IPS DF 19.7 (cell line): Measurements from ENCODE around the gene HGFAC.

Source experiments
- DNase-seq: peaks from one replicate; pipeline ENCODE4 v3.0.0-alpha.2; 2013; ENCODE audit warnings: low read depth, low spot score

Gene HGFAC

GRCh38 chr4:3461515-3462291, 19.9 kb downstream of the HGFAC start:
- no peak for DNase-seq

GRCh38 chr4:3462321-3462789, 20.6 kb downstream of the HGFAC start:
- DNase-seq, result no peak

GRCh38 chr4:3462790-3463415, 21.1 kb downstream of the HGFAC start, which contains the start of gene DOK7:
TSS of gene DOK7 (plus strand) at chr4:3463306. CDS start at chr4:3463376, 70 bp downstream.
- DNase-seq, result no peak

DNA sequence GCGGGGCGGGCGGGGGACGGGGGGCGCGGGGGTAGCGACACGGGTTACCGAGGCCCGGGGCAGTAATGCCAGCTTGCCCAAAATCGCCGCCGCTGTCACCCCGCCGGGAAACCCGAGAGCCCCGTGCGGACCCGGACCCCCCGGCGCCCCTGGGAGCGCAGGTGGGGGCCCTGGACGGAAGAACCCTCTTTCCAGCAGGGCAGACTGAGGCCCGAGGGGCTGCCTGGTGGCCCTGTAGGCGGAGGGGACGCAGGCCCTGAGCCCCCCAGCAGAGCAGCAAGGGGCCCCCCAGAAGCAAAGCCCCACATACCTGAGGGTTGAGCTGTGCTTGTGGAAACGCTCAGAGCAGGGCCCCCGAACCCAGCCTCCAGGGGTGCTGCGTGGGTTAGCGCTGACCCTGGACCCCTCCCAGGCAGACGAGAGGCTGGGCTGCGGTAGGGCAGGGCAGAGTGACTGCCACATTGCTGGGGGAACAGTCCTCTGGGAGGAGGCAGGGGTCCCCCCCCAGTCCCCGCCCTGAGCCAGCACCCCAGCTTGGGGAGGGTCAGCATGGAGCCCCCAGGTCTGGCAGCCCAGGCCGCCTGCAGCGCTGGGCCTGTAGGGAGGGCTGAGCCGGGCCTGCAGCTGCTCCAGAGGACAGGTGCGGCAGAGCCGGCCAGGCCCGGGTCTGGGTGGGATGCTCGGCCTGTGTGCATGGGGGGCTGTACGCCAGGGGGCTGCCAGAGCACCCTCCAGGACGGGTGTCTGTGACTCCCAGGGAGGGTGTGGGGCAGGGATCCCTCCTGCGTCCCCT, 22.0 kb downstream of the HGFAC start:
- DNase-seq, result no peak

- no peak for DNase-seq
Observed at GRCh38 chr4:3464349-3464905, 22.7 kb downstream of the HGFAC start.

DNA sequence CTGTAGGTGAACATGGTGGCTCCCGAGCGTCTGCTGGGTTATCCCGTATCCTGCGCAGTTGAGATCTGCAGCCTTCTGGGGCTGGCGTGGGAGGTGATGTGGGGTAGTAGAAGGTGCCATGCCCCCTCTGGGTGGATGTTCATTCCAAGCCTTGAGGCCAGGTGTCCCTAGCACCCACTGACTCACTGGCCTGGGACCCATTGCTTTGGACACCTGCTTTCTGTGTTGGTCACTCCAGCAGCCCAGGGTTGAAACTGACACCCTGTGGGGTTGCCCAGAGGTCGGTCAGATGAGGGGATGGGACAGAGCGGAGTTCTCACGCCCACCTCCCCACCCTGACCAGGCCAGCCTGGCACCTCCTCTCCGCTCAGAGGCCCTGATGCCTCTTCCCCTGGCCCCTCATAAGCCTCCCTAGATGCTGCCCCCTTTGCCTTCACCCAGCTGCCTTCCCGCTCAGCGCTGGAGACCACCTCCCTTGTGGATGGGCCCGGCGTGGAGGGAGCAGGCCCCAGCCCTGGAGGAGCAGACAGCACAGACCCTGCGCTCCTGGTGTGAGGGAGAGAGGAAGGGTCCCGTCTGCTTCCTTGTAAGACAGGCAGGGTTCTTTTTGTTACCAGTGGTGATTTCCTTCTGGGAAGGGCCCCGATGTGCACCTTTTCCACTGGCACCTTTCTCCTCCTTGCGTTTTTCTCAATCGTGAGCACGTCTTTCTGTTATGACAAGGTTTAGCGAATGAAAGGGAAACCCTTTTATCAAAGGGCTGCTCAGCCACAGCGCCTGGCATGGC, 23.3 kb downstream of the HGFAC start:
- no peak for DNase-seq

- DNase-seq, result no peak
Observed at GRCh38 chr4:3465698-3466671, 24.2 kb downstream of the HGFAC start.

DNA sequence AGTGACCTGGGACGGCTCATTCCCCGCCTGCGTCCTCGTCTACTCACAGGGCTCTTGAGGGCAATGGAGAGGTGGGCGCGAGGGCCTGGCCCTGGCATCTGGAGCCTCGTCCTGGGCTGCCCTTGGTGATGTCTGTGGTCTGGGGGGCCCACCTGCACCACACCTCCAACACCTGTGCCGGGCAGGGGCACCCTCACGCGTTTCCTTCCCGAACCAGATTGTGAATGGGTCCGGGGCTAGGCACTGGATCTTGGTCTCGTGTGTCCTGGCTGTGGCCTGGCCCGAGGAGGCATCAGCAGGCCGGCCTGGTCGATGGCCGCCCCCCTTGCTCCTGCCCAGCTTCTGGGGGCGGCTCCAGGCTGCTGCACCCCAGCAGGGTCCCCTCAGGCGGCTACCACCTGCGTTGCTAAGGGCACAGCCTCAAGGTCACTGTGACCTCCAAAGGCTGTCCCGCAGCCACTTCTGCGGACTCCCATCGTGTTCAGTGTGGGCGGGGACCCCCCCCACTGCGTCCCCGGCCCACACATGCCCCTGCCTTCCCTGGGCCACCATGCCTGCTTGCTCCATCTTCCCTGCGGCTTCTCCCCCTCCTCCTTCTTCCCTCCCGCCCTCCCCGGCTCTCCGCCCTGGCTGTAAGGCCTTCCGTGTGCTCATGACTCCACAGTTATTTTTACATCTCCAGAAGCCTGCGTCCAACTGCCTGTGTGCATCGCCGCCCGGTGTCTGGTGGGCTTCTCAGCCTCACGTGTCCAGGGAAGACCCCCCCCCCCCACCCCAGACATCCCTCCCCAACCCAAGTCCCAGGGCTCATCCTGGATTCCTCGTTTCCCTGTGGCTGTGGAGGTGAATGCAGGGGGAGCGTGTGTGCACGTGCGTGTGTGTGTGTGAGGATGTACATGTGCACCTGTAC, 25.2 kb downstream of the HGFAC start:
- DNase-seq, result no peak

- no peak for DNase-seq
Observed at GRCh38 chr4:3467601-3468031, 25.8 kb downstream of the HGFAC start.

DNA sequence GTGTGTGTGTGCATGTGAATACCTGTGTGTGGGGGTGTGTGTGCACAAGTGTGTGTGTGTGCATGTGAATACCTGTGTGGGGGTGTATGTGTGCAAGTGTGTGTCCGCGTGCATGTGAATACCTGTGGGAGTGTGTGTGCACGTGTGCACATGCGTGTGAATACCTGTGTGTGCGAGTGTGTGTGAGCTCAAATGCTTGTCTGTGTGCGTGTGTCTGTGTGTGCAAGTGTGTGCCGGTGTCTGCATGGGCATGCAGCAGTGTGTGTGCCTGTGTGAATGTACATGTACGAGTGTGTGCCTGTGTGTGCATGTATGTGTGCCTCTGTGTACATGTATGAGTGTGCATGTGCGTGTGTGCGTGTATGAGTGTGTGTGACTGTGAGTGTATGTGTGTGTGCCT, 26.4 kb downstream of the HGFAC start:
- no peak for DNase-seq

GRCh38 chr4:3468804-3469203, 27.0 kb downstream of the HGFAC start:
- DNase-seq, result no peak

DNA sequence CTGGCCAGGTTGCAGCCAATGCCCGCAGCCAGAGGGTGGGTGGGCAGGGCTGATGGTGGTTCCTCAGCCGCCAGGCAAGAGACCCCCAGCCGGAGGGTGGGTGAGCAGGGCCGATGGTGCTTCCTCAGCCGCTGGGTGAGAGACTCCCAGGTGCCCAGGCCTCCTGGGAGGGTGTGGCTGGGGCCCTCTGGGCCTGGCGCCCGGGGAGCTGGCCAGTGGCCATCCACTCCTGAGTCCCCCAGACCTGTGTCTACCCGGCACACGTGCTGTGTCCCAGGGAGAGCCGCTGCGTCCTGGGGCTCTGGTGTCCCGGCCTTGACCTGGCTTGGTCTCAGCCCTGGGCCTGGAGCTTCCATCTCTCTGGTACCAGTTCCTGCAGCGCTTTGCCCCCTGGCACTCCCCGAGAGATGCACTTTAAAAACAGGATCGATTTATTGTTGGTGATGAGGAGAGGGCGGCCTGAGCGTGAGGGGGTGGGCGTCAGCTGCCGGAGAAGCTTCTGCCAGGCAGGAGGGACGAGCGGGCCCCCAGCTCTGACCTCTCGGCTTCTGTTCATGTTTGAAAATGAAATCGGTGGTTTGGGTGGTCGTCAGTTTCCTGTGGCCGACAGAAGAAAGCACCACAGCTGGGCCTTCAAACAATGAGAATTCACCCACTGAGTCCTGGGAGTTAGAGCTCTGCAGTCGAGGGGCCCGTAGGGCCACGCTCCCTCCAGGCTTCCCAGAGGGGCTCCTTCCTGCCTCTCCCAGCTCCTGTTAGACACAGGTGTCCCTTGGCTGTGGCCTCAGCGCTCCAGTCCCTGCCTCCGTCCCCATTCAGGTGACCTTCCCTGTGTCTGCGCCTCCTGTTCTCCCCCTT, 27.8 kb downstream of the HGFAC start:
- DNase-seq, result no peak

GRCh38 chr4:3470244-3471097, 28.7 kb downstream of the HGFAC start:
- DNase-seq, result no peak

DNA sequence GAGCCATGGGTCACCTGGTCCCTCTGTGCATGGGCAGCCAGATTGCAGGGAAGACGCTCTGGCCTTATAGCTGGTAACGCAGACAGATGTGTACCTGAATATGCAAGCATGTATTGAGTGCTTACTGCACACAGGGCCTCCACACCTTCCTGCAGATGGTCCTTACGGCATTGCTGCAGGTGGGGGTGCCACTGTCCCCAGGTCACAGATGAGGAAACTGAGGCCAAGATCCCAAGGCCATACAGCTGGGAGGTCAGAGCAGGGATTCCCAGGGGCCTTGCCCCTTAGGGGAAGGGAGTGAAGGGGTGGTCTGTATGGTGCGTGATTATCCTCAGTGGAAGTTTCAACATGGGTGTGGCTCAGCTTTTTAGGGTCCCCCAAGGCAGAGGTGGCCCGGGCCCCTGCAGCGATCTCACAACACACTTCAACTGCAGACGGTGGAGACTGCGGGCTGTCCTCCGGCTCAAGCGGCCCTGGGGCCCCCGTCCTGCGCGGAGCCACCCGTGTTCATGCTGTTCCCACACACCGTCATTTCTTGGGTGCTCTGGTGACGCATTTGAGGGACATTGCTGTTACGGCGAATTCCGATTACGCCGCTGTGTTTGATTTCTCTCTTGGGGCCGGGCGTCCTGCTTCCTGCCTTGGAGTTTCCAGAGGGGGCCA, 29.5 kb downstream of the HGFAC start:
- no peak for DNase-seq

- DNase-seq, result no peak
Observed at GRCh38 chr4:3471886-3472285, 30.1 kb downstream of the HGFAC start.

GRCh38 chr4:3472411-3473141, 30.8 kb downstream of the HGFAC start:
- no peak for DNase-seq
